Neural cell (in vitro differentiated cells): ENCODE results near the gene VENTX. TPM values are rescaled to one million over a fixed set of nuclear protein-coding genes. Genes with fewer than 3 reads are reported as not detected.

Experiments used
- H2AFZ ChIP-seq: fragments of 200-600, 300-800 bp; sonication (generic), shearing (Covaris generic); 2 replicates; pipeline ENCODE4 v1.6.0; 2014; ENCODE audit warnings: low read depth, mild to moderate bottlenecking, antibody characterized with exemption, low read length, moderate library complexity
- H3F3A ChIP-seq: fragments of 200-600 bp; shearing (Covaris generic); 2 replicates; pipeline ENCODE4 v1.6.1; 2016; ENCODE audit warnings: mild to moderate bottlenecking, moderate library complexity, mixed read lengths, antibody characterized with exemption, low read length; ENCODE audit not compliant: insufficient read depth, poor library complexity, severe bottlenecking
- H3K27ac ChIP-seq: fragments of 200-600, 300-800 bp; sonication (generic), shearing (Covaris generic); 2 replicates; pipeline ENCODE4 v1.5.1; 2014; ENCODE audit warnings: mild to moderate bottlenecking, low read length, moderate library complexity
- H3K27me3 ChIP-seq: fragments of 300-800, 200-600 bp; sonication (generic), shearing (Covaris generic); 2 replicates; pipeline ENCODE4 v1.6.0; 2014; ENCODE audit warnings: mild to moderate bottlenecking, low read depth, low read length, moderate library complexity; ENCODE audit not compliant: insufficient read depth
- H3K36me3 ChIP-seq: fragments of 300-800, 200-600 bp; sonication (generic), shearing (Covaris generic); 2 replicates; pipeline ENCODE4 v1.5.1; 2014; ENCODE audit warnings: mild to moderate bottlenecking, antibody characterized with exemption, low read length, moderate library complexity; ENCODE audit not compliant: insufficient read depth
- H3K4me2 ChIP-seq: fragments of 300-800, 200-600 bp; sonication (generic), shearing (Covaris generic); 2 replicates; pipeline ENCODE4 v1.6.0; 2014; ENCODE audit warnings: mild to moderate bottlenecking, low read length
- H3K4me3 ChIP-seq: fragments of 300-800, 200-600 bp; sonication (generic), shearing (Covaris generic); 2 replicates; pipeline ENCODE4 v1.5.1; 2014; ENCODE audit warnings: mild to moderate bottlenecking, low read length, moderate library complexity
- H3K79me2 ChIP-seq: fragments of 200-600 bp; shearing (Covaris generic); replicated peaks from 2 replicates; pipeline ENCODE4 v1.6.0; 2014; ENCODE audit warnings: mild to moderate bottlenecking, low read length, moderate library complexity; ENCODE audit not compliant: insufficient read depth
- H3K9ac ChIP-seq: fragments of 300-800, 200-600 bp; sonication (generic), shearing (Covaris generic); 2 replicates; pipeline ENCODE4 v1.6.1; 2016; ENCODE audit warnings: mild to moderate bottlenecking, low read length, mixed read lengths
- H3K9me2 ChIP-seq: fragments of 200-600 bp; shearing (Covaris generic); 2 replicates; pipeline ENCODE4 v1.6.1; 2016; ENCODE audit warnings: mild to moderate bottlenecking, low read length, mixed read lengths; ENCODE audit not compliant: insufficient read depth
- H3K9me3 ChIP-seq: fragments of 200-600, 300-800 bp; sonication (generic), shearing (Covaris generic); 2 replicates; pipeline ENCODE4 v1.6.1; 2016; ENCODE audit warnings: mild to moderate bottlenecking, mixed run types, low read length, moderate library complexity, mixed read lengths
- H4K20me1 ChIP-seq: fragments of 200-600 bp; shearing (Covaris generic); 2 replicates; pipeline ENCODE4 v1.6.1; 2016; ENCODE audit warnings: mild to moderate bottlenecking, mixed run types; ENCODE audit not compliant: insufficient read depth
- CTCF ChIP-seq: fragments of 450-650 bp; IDR thresholded peaks from 2 replicates; pipeline ENCODE4 v1.5.1; 2014; ENCODE audit warnings: antibody characterized with exemption, mild to moderate bottlenecking, moderate library complexity; ENCODE audit not compliant: poor library complexity, severe bottlenecking
- EP300 ChIP-seq: fragments of 450-650 bp; conservative IDR thresholded peaks from 2 replicates; pipeline ENCODE4 v1.6.1; 2014; ENCODE audit warnings: antibody characterized with exemption, mild to moderate bottlenecking, moderate library complexity; ENCODE audit not compliant: poor library complexity, severe bottlenecking
- EZH2 ChIP-seq: fragments of 200-600, 300-800 bp; shearing (Covaris generic), sonication (generic); IDR thresholded peaks from 2 replicates; pipeline ENCODE4 v1.6.1; 2014; ENCODE audit warnings: antibody characterized with exemption, low read length, borderline replicate concordance, mild to moderate bottlenecking; ENCODE audit not compliant: insufficient read depth, poor library complexity, severe bottlenecking
- MXI1 ChIP-seq: fragments of 450-650 bp; conservative IDR thresholded peaks from 2 replicates; pipeline ENCODE4 v1.6.1; 2014; ENCODE audit warnings: antibody characterized with exemption, mild to moderate bottlenecking; ENCODE audit not compliant: poor library complexity, severe bottlenecking
- POLR2AphosphoS5 ChIP-seq: IDR thresholded peaks from 2 replicates; pipeline ENCODE4 v1.6.1; 2012
- RAD21 ChIP-seq: fragments of 450-650 bp; conservative IDR thresholded peaks from 2 replicates; pipeline ENCODE4 v1.6.1; 2014; ENCODE audit warnings: antibody characterized with exemption, mild to moderate bottlenecking, moderate library complexity
- REST ChIP-seq: IDR thresholded peaks from 2 replicates; pipeline ENCODE4 v1.6.1; 2012; ENCODE audit warnings: borderline replicate concordance
- SMC3 ChIP-seq: fragments of 450-650 bp; conservative IDR thresholded peaks from 2 replicates; pipeline ENCODE4 v1.6.1; 2014; ENCODE audit warnings: antibody characterized with exemption, mild to moderate bottlenecking, moderate library complexity; ENCODE audit not compliant: poor library complexity
- TAF1 ChIP-seq: IDR thresholded peaks from 2 replicates; pipeline ENCODE4 v1.6.1; 2012; ENCODE audit warnings: low read depth
- polyA plus RNA-seq: library from polyadenylated mRNA; depleted of rRNA; stranded (reverse); fragments of >200 nt; gene quantifications from 2 replicates; pipeline ENCODE4 v1.2.3, GENCODE V29; 2014

The VENTX gene
- polyA plus RNA-seq, 1 donor from 2014 or later = not detected

GRCh38 chr10:133279326-133280226, 41.9 kb downstream of the VENTX start:
- Histone ChIP-seq H3F3A (no peaks in the 10 kb centered on the region), H3K79me2 (no peaks in the 10 kb centered on the region), H3K27me3 (peaks cover 10% of the 10 kb centered on the region), H3K9me3 (no peaks in the 10 kb centered on the region), H3K36me3 (no peaks in the 10 kb centered on the region), H3K27ac (no peak overlapping the region), H3K9ac (no peak overlapping the region), H3K9me2 (no peaks in the 10 kb centered on the region), H3K4me3 (no peak overlapping the region), H3K4me2 (no peak overlapping the region), H4K20me1 (no peaks in the 10 kb centered on the region), H2AFZ (no peak overlapping the region)
- TF ChIP-seq RAD21 = no peak
- TF ChIP-seq CTCF = no peak
- TF ChIP-seq POLR2AphosphoS5 = no peak
- no peak for TF ChIP-seq EP300
- TF ChIP-seq REST = no peak
- TF ChIP-seq EZH2 = no peak
- TF ChIP-seq SMC3 = no peak
- no peak for TF ChIP-seq MXI1

GRCh38 chr10:133280391-133281059, 42.9 kb downstream of the VENTX start:
- Histone ChIP-seq H3K27me3 (peaks cover 10% of the 10 kb centered on the region), H3K79me2 (no peaks in the 10 kb centered on the region), H3F3A (no peaks in the 10 kb centered on the region), H3K9me3 (no peaks in the 10 kb centered on the region), H2AFZ (no peak overlapping the region), H3K4me2 (no peak overlapping the region), H3K27ac (no peak overlapping the region), H3K4me3 (no peak overlapping the region), H4K20me1 (no peaks in the 10 kb centered on the region), H3K9ac (no peak overlapping the region), H3K9me2 (no peaks in the 10 kb centered on the region), H3K36me3 (no peaks in the 10 kb centered on the region)
- TF ChIP-seq EZH2 (no peak), CTCF (no peak), POLR2AphosphoS5 (no peak), TAF1 (no peak), SMC3 (no peak), EP300 (no peak), REST (no peak), RAD21 (no peak)
